SK-N-SH treated with all-trans-retinoic acid at 6 μM for 48 hours (cell line): ENCODE data around the gene RCVRN.

Source experiments
- ARNTL ChIP-seq: fragments of 450-650 bp; formaldehyde crosslinking; IDR thresholded peaks from 2 replicates; pipeline ENCODE4 v1.5.0; 2020; ENCODE audit warnings: low read depth, mild to moderate bottlenecking, moderate library complexity, borderline replicate concordance
- CSDC2 ChIP-seq: fragments of 250-450 bp; sonication (Bioruptor Pico); IDR thresholded peaks from 2 replicates; pipeline ENCODE4 v1.5.0; 2020; ENCODE audit warnings: mild to moderate bottlenecking, moderate library complexity
- ESRRG ChIP-seq: fragments of 250-450 bp; sonication (Bioruptor Pico); IDR thresholded peaks from 2 replicates; pipeline ENCODE4 v1.6.1; 2021; ENCODE audit warnings: mild to moderate bottlenecking
- PPARA ChIP-seq: fragments of 250-450 bp; sonication (Bioruptor Pico); IDR thresholded peaks from 2 replicates; pipeline ENCODE4 v1.5.0; 2020; ENCODE audit warnings: mild to moderate bottlenecking, borderline replicate concordance
- RARB ChIP-seq: fragments of 250-450 bp; sonication (Bioruptor Pico); IDR thresholded peaks from 2 replicates; pipeline ENCODE4 v1.8.0; 2021; ENCODE audit warnings: mild to moderate bottlenecking, moderate library complexity
- TOX ChIP-seq: fragments of 250-450 bp; sonication (Bioruptor Pico); IDR thresholded peaks from 2 replicates; pipeline ENCODE4 v1.8.0; 2021; ENCODE audit warnings: mild to moderate bottlenecking, moderate library complexity, borderline replicate concordance
- ZFP3 ChIP-seq: fragments of 250-450 bp; sonication (Bioruptor Pico); IDR thresholded peaks from 2 replicates; pipeline ENCODE4 v1.5.0; 2020; ENCODE audit warnings: mild to moderate bottlenecking, moderate library complexity
- ZNF70 ChIP-seq: fragments of 450-650 bp; formaldehyde crosslinking; IDR thresholded peaks from 2 replicates; pipeline ENCODE4 v1.5.0; 2020; ENCODE audit warnings: mild to moderate bottlenecking, moderate library complexity
- ZNF8 ChIP-seq: fragments of 450-650 bp; formaldehyde crosslinking; IDR thresholded peaks from 2 replicates; pipeline ENCODE4 v1.5.0; 2020; ENCODE audit warnings: mild to moderate bottlenecking, moderate library complexity
- TF ChIP-seq, protein P1 (sequence below): fragments of 250-450 bp; sonication (Bioruptor Pico); IDR thresholded peaks from 2 replicates; pipeline ENCODE4 v1.8.0; 2020; ENCODE audit warnings: mild to moderate bottlenecking, moderate library complexity, borderline replicate concordance
- TF ChIP-seq, protein P2 (sequence below): fragments of 250-450 bp; sonication (Bioruptor Pico); IDR thresholded peaks from 2 replicates; pipeline ENCODE4 v1.5.1; 2021; ENCODE audit warnings: mild to moderate bottlenecking, moderate library complexity
- TF ChIP-seq, protein P3 (sequence below): fragments of 250-450 bp; sonication (Bioruptor Pico); IDR thresholded peaks from 2 replicates; pipeline ENCODE4 v1.5.1; 2020; ENCODE audit warnings: low read depth, mild to moderate bottlenecking, moderate library complexity
- TF ChIP-seq, protein P4 (sequence below): fragments of 250-450 bp; sonication (Bioruptor Pico); IDR thresholded peaks from 2 replicates; pipeline ENCODE4 v1.8.0; 2021; ENCODE audit warnings: low read depth, mild to moderate bottlenecking, moderate library complexity, borderline replicate concordance

DNA sequence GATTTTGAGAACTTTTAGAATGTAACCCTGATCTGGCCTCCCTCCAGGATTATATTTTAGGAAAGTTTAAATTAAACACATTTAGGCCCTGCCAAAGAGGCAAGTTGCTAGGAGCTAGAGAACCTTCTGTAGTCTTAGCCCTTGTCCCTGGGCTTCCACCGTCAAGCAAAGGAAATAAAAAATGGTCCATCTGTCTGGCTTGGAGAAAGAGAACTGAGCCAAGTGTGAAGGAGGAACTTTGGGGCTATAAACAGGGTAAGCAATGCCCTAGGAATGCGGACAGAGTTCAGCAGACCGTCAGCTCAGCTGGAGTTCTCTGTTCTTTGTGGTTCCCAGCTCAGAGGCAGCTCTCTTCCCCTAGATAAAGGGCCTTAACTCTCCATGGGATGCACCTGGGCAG, 29.6 kb downstream of the RCVRN start:
- TF ChIP-seq, protein P1, sequence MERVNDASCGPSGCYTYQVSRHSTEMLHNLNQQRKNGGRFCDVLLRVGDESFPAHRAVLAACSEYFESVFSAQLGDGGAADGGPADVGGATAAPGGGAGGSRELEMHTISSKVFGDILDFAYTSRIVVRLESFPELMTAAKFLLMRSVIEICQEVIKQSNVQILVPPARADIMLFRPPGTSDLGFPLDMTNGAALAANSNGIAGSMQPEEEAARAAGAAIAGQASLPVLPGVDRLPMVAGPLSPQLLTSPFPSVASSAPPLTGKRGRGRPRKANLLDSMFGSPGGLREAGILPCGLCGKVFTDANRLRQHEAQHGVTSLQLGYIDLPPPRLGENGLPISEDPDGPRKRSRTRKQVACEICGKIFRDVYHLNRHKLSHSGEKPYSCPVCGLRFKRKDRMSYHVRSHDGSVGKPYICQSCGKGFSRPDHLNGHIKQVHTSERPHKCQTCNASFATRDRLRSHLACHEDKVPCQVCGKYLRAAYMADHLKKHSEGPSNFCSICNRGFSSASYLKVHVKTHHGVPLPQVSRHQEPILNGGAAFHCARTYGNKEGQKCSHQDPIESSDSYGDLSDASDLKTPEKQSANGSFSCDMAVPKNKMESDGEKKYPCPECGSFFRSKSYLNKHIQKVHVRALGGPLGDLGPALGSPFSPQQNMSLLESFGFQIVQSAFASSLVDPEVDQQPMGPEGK: no peak
- TF ChIP-seq CSDC2 (no peak), PPARA (CRISPR knock-in tag) (no peak), RARB (CRISPR knock-in tag) (no peak), ARNTL (CRISPR knock-in tag) (no peak), ZFP3 (no peak), TOX (CRISPR knock-in tag) (no peak), ESRRG (CRISPR knock-in tag) (no peak), ZNF8 (CRISPR knock-in tag) (no peak), ZNF70 (CRISPR knock-in tag) (no peak)
- TF ChIP-seq, protein P2, sequence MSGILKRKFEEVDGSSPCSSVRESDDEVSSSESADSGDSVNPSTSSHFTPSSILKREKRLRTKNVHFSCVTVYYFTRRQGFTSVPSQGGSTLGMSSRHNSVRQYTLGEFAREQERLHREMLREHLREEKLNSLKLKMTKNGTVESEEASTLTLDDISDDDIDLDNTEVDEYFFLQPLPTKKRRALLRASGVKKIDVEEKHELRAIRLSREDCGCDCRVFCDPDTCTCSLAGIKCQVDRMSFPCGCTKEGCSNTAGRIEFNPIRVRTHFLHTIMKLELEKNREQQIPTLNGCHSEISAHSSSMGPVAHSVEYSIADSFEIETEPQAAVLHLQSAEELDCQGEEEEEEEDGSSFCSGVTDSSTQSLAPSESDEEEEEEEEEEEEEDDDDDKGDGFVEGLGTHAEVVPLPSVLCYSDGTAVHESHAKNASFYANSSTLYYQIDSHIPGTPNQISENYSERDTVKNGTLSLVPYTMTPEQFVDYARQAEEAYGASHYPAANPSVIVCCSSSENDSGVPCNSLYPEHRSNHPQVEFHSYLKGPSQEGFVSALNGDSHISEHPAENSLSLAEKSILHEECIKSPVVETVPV (CRISPR knock-in tag): no peak
- TF ChIP-seq, protein P3, sequence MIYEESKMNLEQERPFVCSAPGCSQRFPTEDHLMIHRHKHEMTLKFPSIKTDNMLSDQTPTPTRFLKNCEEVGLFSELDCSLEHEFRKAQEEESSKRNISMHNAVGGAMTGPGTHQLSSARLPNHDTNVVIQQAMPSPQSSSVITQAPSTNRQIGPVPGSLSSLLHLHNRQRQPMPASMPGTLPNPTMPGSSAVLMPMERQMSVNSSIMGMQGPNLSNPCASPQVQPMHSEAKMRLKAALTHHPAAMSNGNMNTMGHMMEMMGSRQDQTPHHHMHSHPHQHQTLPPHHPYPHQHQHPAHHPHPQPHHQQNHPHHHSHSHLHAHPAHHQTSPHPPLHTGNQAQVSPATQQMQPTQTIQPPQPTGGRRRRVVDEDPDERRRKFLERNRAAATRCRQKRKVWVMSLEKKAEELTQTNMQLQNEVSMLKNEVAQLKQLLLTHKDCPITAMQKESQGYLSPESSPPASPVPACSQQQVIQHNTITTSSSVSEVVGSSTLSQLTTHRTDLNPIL (CRISPR knock-in tag): no peak
- TF ChIP-seq, protein P4, sequence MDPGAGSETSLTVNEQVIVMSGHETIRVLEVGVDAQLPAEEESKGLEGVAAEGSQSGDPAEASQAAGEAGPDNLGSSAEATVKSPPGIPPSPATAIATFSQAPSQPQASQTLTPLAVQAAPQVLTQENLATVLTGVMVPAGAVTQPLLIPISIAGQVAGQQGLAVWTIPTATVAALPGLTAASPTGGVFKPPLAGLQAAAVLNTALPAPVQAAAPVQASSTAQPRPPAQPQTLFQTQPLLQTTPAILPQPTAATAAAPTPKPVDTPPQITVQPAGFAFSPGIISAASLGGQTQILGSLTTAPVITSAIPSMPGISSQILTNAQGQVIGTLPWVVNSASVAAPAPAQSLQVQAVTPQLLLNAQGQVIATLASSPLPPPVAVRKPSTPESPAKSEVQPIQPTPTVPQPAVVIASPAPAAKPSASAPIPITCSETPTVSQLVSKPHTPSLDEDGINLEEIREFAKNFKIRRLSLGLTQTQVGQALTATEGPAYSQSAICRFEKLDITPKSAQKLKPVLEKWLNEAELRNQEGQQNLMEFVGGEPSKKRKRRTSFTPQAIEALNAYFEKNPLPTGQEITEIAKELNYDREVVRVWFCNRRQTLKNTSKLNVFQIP (CRISPR knock-in tag): no peak
